ENCODE data around the gene ALPK3. TPM values are rescaled to one million over a fixed set of nuclear protein-coding genes. Genes with fewer than 3 reads are reported as not detected.

Gene ALPK3
- polyA plus RNA-seq, 3 donors from 2014 or later: not detected

GRCh38 chr15:84898761-84899160, 81.6 kb downstream of the ALPK3 start:
- Mint-ChIP-seq H3K9me3 (no peaks in the 10 kb centered on the region), H3K36me3 (no peaks in the 10 kb centered on the region), H3K27ac (no peak overlapping the region), H3K4me1 (no peaks in the 10 kb centered on the region), H3K4me3 (no peak overlapping the region), H3K27me3 (ENCODE audit: low read depth in 3 of 3) (peaks cover 2 to 5% (median 4%) of the 10 kb centered on the region in 3 donors)
- no peak for DNase-seq

- H3K9me3 Mint-ChIP-seq: no peaks in the 10 kb centered on the region
- no peak overlapping the region for H3K27ac Mint-ChIP-seq
- H3K4me3 Mint-ChIP-seq: no peak overlapping the region
- DNase-seq: no peak
- H3K4me1 Mint-ChIP-seq: no peaks in the 10 kb centered on the region
- H3K27me3 Mint-ChIP-seq (ENCODE audit: low read depth in 3 of 3): peaks cover 2 to 5% (median 4%) of the 10 kb centered on the region in 3 donors
- no peaks in the 10 kb centered on the region for H3K36me3 Mint-ChIP-seq
Observed at GRCh38 chr15:84899750-84900149, 82.6 kb downstream of the ALPK3 start.

GRCh38 chr15:84901540-84901939, 84.4 kb downstream of the ALPK3 start:
- H3K36me3 Mint-ChIP-seq: no peaks in the 10 kb centered on the region
- H3K27ac Mint-ChIP-seq: no peak overlapping the region
- H3K9me3 Mint-ChIP-seq: no peaks in the 10 kb centered on the region
- H3K27me3 Mint-ChIP-seq (ENCODE audit: low read depth in 3 of 3): peaks cover 2 to 5% (median 4%) of the 10 kb centered on the region in 3 donors
- H3K4me3 Mint-ChIP-seq: no peak overlapping the region
- H3K4me1 Mint-ChIP-seq: no peaks in the 10 kb centered on the region
- no peak for DNase-seq

GRCh38 chr15:84903751-84904150, 86.6 kb downstream of the ALPK3 start:
- Mint-ChIP-seq H3K4me1 (no peaks in the 10 kb centered on the region), H3K27ac (no peak overlapping the region), H3K9me3 (no peaks in the 10 kb centered on the region), H3K36me3 (no peaks in the 10 kb centered on the region), H3K27me3 (ENCODE audit: low read depth in 3 of 3) (peaks cover 2 to 5% (median 4%) of the 10 kb centered on the region in 3 donors), H3K4me3 (no peak overlapping the region)
- no peak for DNase-seq

- H3K9me3 Mint-ChIP-seq: no peaks in the 10 kb centered on the region
- no peaks in the 10 kb centered on the region for H3K4me1 Mint-ChIP-seq
- peaks cover 2 to 5% (median 3%) of the 10 kb centered on the region in 3 donors for H3K27me3 Mint-ChIP-seq (ENCODE audit: low read depth in 3 of 3)
- H3K4me3 Mint-ChIP-seq: no peak overlapping the region
- no peaks in the 10 kb centered on the region for H3K36me3 Mint-ChIP-seq
- H3K27ac Mint-ChIP-seq: no peak overlapping the region
- no peak for DNase-seq
Observed at GRCh38 chr15:84904419-84904818, 87.3 kb downstream of the ALPK3 start.

- no peaks in the 10 kb centered on the region for H3K4me1 Mint-ChIP-seq
- no peak for DNase-seq
- H3K9me3 Mint-ChIP-seq: no peaks in the 10 kb centered on the region
- H3K27me3 Mint-ChIP-seq (ENCODE audit: low read depth in 3 of 3): peaks cover 0 to 5% (median 3%) of the 10 kb centered on the region in 3 donors
- H3K27ac Mint-ChIP-seq: no peak overlapping the region
- no peaks in the 10 kb centered on the region for H3K36me3 Mint-ChIP-seq
- H3K4me3 Mint-ChIP-seq: no peak overlapping the region
Observed at GRCh38 chr15:84905016-84905916, 88.1 kb downstream of the ALPK3 start.

- Mint-ChIP-seq H3K27me3 (ENCODE audit: low read depth in 3 of 3) (peaks cover 1 to 2% (median 2%) of the 10 kb centered on the region in 3 donors), H3K9me3 (no peaks in the 10 kb centered on the region), H3K27ac (no peak overlapping the region), H3K4me3 (no peak overlapping the region), H3K36me3 (no peaks in the 10 kb centered on the region), H3K4me1 (no peaks in the 10 kb centered on the region)
- DNase-seq: no peak
Observed at GRCh38 chr15:84907731-84908130, 90.6 kb downstream of the ALPK3 start.

GRCh38 chr15:84908564-84908963, 91.4 kb downstream of the ALPK3 start:
- no peaks in the 10 kb centered on the region for H3K36me3 Mint-ChIP-seq
- no peak overlapping the region for H3K4me3 Mint-ChIP-seq
- H3K4me1 Mint-ChIP-seq: no peaks in the 10 kb centered on the region
- no peak overlapping the region for H3K27ac Mint-ChIP-seq
- H3K27me3 Mint-ChIP-seq (ENCODE audit: low read depth in 3 of 3): peaks cover 1 to 2% (median 2%) of the 10 kb centered on the region in 3 donors
- H3K9me3 Mint-ChIP-seq: no peaks in the 10 kb centered on the region
- DNase-seq: no peak

- H3K36me3 Mint-ChIP-seq: no peaks in the 10 kb centered on the region
- peaks cover 1 to 2% (median 2%) of the 10 kb centered on the region in 3 donors for H3K27me3 Mint-ChIP-seq (ENCODE audit: low read depth in 3 of 3)
- H3K9me3 Mint-ChIP-seq: no peaks in the 10 kb centered on the region
- no peaks in the 10 kb centered on the region for H3K4me1 Mint-ChIP-seq
- no peak overlapping the region for H3K27ac Mint-ChIP-seq
- H3K4me3 Mint-ChIP-seq: no peak overlapping the region
- no peak for DNase-seq
Observed at GRCh38 chr15:84909029-84909428, 91.9 kb downstream of the ALPK3 start.

GRCh38 chr15:84909782-84910181, 92.6 kb downstream of the ALPK3 start:
- Mint-ChIP-seq H3K4me3 (no peak overlapping the region), H3K36me3 (peaks cover 0 to 1% (median 0%) of the 10 kb centered on the region in 3 donors)

GRCh38 chr15:84910928-84911623, 93.9 kb downstream of the ALPK3 start:
- no peak for DNase-seq
- Mint-ChIP-seq H3K36me3 (peaks cover 0 to 3% (median 0%) of the 10 kb centered on the region in 3 donors), H3K9me3 (peaks cover 0 to 3% (median 0%) of the 10 kb centered on the region in 6 donors), H3K4me1 (peaks cover 7 to 13% of the 10 kb centered on the region in 2 donors), H3K27ac (no peak overlapping the region), H3K4me3 (no peak overlapping the region), H3K27me3 (ENCODE audit: low read depth in 3 of 3) (peaks cover 1 to 2% (median 2%) of the 10 kb centered on the region in 3 donors)

More at GRCh38 chr15:84909782-84910181, 92.6 kb downstream of the ALPK3 start:
- H3K4me1 Mint-ChIP-seq: peaks cover 1% of the 10 kb centered on the region in 2 donors
- H3K27me3 Mint-ChIP-seq (ENCODE audit: low read depth in 3 of 3): peaks cover 1 to 2% (median 2%) of the 10 kb centered on the region in 3 donors
- H3K27ac Mint-ChIP-seq: no peak overlapping the region
- DNase-seq: no peak
- H3K9me3 Mint-ChIP-seq: peaks cover 0 to under 1% (median 0%) of the 10 kb centered on the region in 6 donors

GRCh38 chr15:84911879-84912660, 94.9 kb downstream of the ALPK3 start:
- Mint-ChIP-seq H3K36me3 (peaks cover 0 to 3% (median 0%) of the 10 kb centered on the region in 3 donors), H3K27ac (no peak overlapping the region), H3K27me3 (ENCODE audit: low read depth in 3 of 3) (peaks cover 1 to 2% (median 2%) of the 10 kb centered on the region in 3 donors), H3K4me3 (no peak overlapping the region), H3K9me3 (peaks cover 0 to 3% (median 0%) of the 10 kb centered on the region in 6 donors), H3K4me1 (peaks cover 7 to 13% of the 10 kb centered on the region in 2 donors)
- no peak for DNase-seq

- Mint-ChIP-seq H3K27ac (no peak overlapping the region), H3K9me3 (peaks cover 0 to 3% (median 0%) of the 10 kb centered on the region in 6 donors), H3K27me3 (ENCODE audit: low read depth in 3 of 3) (peaks cover 1 to 2% (median 2%) of the 10 kb centered on the region in 3 donors), H3K36me3 (peaks cover 0 to 3% (median 0%) of the 10 kb centered on the region in 3 donors), H3K4me3 (no peak overlapping the region), H3K4me1 (peaks cover 7 to 13% of the 10 kb centered on the region in 2 donors)
- no peak for DNase-seq
Observed at GRCh38 chr15:84913360-84913723, 96.2 kb downstream of the ALPK3 start.

Data from immature natural killer cell (primary cell).